Hindlimb muscle (tissue), 1 donor: ENCODE results near the gene GGA1. TPM values are rescaled to one million over a fixed set of nuclear protein-coding genes. Genes with fewer than 3 reads are reported as not detected.
A peak's percentile ranks its signal among the peaks of the same experiment; 100 is the strongest.
"Not testable (repeated sequence)": the region's sequence is repeated elsewhere in the genome, so short reads cannot be mapped to it uniquely, and the experiment has no call there.

Source experiments
- DNase-seq: peaks from one replicate; pipeline ENCODE4 v3.0.0-alpha.2; 2013
- polyA plus RNA-seq: library from polyadenylated mRNA; unstranded; fragments of 120-200 nt; gene quantifications from one replicate; pipeline ENCODE4 v1.2.1, GENCODE V29; 2013; ENCODE audit not compliant: insufficient read length

Gene GGA1
- polyA plus RNA-seq, 1 donor, result 47.4 TPM

GRCh38 chr22:37571258-37571991 is 37.2 kb upstream of the GGA1 start:
- no peak for DNase-seq

DNA sequence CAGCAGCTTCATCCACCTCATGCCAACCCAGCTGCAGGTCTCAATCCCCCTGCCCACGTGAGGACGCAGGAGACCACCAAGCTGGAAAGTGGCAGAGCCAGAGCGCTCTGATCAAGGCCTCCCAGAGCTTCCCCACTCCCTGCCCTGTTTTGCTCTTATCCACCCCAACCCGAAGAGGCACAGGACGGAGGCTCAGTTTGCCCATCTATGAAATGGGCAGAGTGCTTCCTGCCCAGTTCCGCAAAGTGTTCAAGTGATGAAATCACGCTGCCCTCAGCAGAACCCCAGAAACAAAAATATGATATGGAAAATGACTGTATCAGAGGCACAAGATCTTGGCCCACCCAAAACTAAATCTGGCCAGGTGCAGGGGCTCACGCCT is 36.7 kb upstream of the GGA1 start:
- no peak for DNase-seq

DNA sequence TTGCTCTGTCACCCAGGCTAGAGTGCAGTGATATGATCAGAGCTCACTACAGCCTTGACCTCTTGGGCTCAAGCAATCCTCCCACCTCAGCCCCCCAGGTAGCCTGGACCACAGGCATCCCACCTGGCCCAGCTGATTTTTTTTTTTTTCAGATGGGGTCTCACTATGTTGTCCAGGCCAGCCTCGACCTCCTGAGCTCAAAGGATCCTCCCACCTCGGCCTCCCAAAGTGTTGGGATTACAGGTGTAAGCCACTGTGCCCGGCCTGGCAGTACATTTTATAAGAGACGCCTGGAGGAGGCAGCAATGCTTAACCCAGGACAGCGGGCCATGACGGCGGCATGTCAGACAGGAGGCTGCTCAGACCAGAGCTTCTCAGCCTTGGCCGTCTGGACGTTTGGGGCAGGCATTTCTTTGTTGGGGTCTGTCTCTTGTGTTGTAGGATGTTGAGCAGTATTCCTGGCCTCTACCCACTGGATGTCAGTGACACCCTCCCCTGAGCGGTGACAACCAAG is 33.1 kb upstream of the GGA1 start:
- DNase-seq, result no peak

- DNase-seq, result no peak
Observed at GRCh38 chr22:37578002-37578401, 30.6 kb upstream of the GGA1 start.

DNA sequence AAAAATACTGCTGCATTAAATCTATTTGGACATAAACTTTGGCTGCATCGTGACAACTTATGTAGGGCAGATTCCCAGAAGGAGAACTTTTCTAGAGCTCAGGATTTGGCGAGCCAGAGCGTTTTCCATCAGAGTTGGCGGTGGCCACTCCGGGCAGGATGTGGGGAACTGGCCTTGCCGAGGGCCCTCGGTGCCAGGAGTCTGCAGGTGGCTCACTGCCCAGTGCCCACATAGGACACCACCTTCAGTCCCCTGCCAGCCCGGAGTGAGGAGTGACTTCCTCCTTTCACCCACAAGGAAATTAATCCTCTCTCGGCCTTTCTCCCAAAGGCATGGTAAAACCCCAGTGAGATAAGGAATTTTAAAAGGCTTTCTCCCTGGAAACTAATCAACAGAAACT is 27.1 kb upstream of the GGA1 start:
- peak; percentile 67 for DNase-seq

DNA sequence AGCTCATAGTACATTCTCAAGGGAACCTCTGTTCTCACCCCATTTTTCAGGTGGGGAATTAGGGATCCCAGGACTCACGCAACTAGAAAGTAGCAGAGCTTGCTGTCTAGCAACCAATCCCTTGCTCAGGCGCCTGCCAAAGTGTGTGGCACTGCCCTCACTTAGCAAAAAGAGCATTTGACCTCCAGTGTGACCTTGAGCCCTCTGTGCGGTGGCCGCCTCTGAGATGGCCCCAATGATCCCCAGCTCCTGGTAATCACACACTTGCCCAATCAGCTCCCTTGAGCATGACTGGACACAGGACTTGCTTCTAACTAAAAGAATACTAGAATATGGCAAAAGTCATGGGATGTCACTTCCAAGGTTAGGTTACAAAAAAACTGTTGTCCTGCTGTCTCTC is 26.1 kb upstream of the GGA1 start:
- no peak for DNase-seq

GRCh38 chr22:37588546-37589215 is 20.0 kb upstream of the GGA1 start:
- no peak for DNase-seq

GRCh38 chr22:37589636-37590035 is 19.0 kb upstream of the GGA1 start:
- DNase-seq, result no peak

- not testable (repeated sequence) for DNase-seq
Observed at GRCh38 chr22:37591081-37591480, 17.6 kb upstream of the GGA1 start.

GRCh38 chr22:37591823-37592404 is 16.7 kb upstream of the GGA1 start:
- no peak for DNase-seq

DNA sequence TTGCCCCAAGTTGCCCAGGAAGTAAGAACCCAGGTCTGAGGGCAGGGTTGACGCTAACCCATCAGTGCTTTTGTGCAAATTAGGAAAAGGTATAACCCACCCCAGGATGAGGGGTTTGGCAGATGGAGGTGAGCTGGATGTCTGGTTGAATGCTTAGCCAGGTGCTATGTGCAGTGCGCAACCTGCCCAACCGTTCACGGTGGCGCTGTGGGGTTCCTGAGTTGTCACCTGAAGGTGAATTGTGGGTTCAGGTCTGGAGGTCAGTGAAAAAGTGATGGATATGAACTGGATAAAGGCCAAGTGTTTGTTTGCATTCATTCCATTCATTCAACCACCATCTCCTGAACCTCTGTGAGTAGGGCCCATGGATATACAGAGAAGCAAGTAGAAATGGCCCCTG is 14.4 kb upstream of the GGA1 start:
- DNase-seq, result no peak

- no peak for DNase-seq
Observed at GRCh38 chr22:37599153-37599552, 9.5 kb upstream of the GGA1 start.

GRCh38 chr22:37601203-37601539 is 7.5 kb upstream of the GGA1 start:
- no peak for DNase-seq

GRCh38 chr22:37601540-37602442 is 6.8 kb upstream of the GGA1 start:
- no peak for DNase-seq

DNA sequence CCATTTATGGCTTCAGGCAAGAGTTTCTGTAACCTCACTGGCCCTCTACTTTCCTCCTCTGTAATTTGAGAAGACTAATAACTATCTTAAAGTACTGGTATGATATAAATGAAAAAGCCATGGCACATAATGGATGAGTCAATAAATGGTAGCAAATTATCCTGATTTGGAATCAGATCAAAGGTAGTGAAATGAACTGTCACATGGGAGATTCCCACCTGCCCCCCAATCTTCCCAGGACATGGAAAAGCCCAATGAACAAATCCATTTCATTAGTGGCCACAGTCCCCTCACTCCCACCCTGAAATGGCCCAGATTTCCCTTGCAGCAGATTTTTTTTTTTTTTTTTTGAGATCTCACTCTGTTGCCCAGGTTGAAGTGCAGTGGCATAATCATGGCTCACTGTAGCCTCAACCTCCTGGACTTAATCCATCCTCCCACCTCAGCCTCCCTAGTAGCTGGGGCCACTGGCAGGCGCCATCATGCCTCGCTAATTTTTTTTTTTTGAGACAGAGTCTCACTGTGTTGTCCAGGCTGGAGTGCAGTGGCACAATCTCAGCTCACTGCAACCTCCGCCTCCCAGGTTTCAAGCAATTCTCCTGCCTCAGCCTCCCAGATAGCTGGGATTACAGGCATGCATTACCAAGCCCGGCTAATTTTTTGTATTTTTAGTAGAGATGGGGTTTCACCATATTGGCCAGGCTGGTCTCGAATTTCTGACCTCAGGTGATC is 5.9 kb upstream of the GGA1 start:
- not testable (repeated sequence) for DNase-seq

GRCh38 chr22:37604074-37604473 is 4.6 kb upstream of the GGA1 start:
- no peak for DNase-seq

- DNase-seq, result no peak
Observed at GRCh38 chr22:37604875-37605274, 3.8 kb upstream of the GGA1 start.

- peak; percentile 83 for DNase-seq
Observed at GRCh38 chr22:37607010-37607934, 1.4 kb upstream of the GGA1 start.

DNA sequence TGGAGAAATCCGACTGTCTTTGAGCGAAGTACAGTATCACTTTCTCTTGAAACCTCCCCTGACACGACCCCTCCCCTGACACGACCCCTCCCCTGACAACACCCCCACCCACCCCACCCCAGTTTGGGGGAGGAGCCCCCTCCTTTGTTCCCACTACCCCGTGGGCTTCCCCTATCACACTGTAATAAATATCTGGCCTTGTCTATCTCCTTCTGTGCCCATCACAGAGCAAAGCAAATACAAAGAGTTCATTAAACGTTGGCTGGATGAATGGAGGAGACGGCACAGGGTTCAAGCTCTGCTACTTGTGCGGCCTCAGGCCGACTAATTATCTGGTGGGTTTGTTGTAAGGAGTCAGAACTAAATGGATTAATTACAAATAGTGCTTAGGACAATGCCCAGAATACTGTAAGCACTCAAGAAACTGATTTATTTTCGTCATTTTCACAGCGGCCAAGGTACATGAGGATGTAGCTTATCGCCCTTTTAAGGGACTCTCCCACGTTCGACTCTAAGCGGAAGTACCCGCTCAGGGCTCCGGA is 628 bp upstream of the GGA1 start:
- DNase-seq, result no peak
